ENCODE data around the gene DLGAP1. TPM values are rescaled to one million over a fixed set of nuclear protein-coding genes. Genes with fewer than 3 reads are reported as not detected.

Gene DLGAP1
- total RNA-seq, 1 donor from 2014 or later = 11.5 TPM

- TF ChIP-seq CTCF (conservative IDR thresholded peaks at IDR 0.05) = no peak
- H3K9me3 Mint-ChIP-seq = peaks cover 2% of the 10 kb centered on the region
- H3K27ac Mint-ChIP-seq (ENCODE audit: unreplicated experiment) = no peak overlapping the region
- peaks cover 4% of the 10 kb centered on the region for H3K4me1 Mint-ChIP-seq
- H3K36me3 Mint-ChIP-seq (ENCODE audit: low read depth) = peaks cover 2% of the 10 kb centered on the region
- no peak for DNase-seq (ENCODE audit: low read depth, low spot score)
- H3K27me3 Mint-ChIP-seq (ENCODE audit: low read depth) = no peaks in the 10 kb centered on the region
- no peak overlapping the region for H3K4me3 Mint-ChIP-seq
Observed at GRCh38 chr18:3577281-3577855, 877.7 kb downstream of the DLGAP1 start.

GRCh38 chr18:3572761-3573160 is 882.3 kb downstream of the DLGAP1 start:
- H3K4me3 Mint-ChIP-seq = no peak overlapping the region
- H3K4me1 Mint-ChIP-seq = peaks cover 4% of the 10 kb centered on the region
- no peaks in the 10 kb centered on the region for H3K27me3 Mint-ChIP-seq (ENCODE audit: low read depth)
- no peak for DNase-seq (ENCODE audit: low read depth, low spot score)
- peaks cover 2% of the 10 kb centered on the region for H3K36me3 Mint-ChIP-seq (ENCODE audit: low read depth)
- no peak overlapping the region for H3K27ac Mint-ChIP-seq (ENCODE audit: unreplicated experiment)
- peaks cover 2% of the 10 kb centered on the region for H3K9me3 Mint-ChIP-seq
- TF ChIP-seq CTCF (conservative IDR thresholded peaks at IDR 0.05) = no peak

- Mint-ChIP-seq H3K27me3 (ENCODE audit: low read depth) (no peaks in the 10 kb centered on the region), H3K9me3 (peaks cover 4% of the 10 kb centered on the region), H3K4me3 (no peak overlapping the region), H3K4me1 (no peaks in the 10 kb centered on the region), H3K27ac (ENCODE audit: unreplicated experiment) (no peak overlapping the region), H3K36me3 (ENCODE audit: low read depth) (no peaks in the 10 kb centered on the region)
- TF ChIP-seq CTCF (conservative IDR thresholded peaks at IDR 0.05) = no peak
- DNase-seq (ENCODE audit: low read depth, low spot score) = no peak
Observed at GRCh38 chr18:3566851-3567250, 888.3 kb downstream of the DLGAP1 start.

GRCh38 chr18:3560755-3561154 is 894.4 kb downstream of the DLGAP1 start:
- peaks cover 8% of the 10 kb centered on the region for H3K4me1 Mint-ChIP-seq
- peaks cover 4% of the 10 kb centered on the region for H3K9me3 Mint-ChIP-seq

GRCh38 chr18:3554811-3555427 is 900.2 kb downstream of the DLGAP1 start:
- Mint-ChIP-seq H3K4me3 (no peak overlapping the region), H3K9me3 (no peaks in the 10 kb centered on the region), H3K27ac (ENCODE audit: unreplicated experiment) (no peak overlapping the region), H3K4me1 (peaks cover 18% of the 10 kb centered on the region), H3K27me3 (ENCODE audit: low read depth) (no peaks in the 10 kb centered on the region), H3K36me3 (ENCODE audit: low read depth) (no peaks in the 10 kb centered on the region)
- DNase-seq (ENCODE audit: low read depth, low spot score) = no peak
- no peak for TF ChIP-seq CTCF (conservative IDR thresholded peaks at IDR 0.05)

More at GRCh38 chr18:3560755-3561154, 894.4 kb downstream of the DLGAP1 start:
- Mint-ChIP-seq H3K27ac (ENCODE audit: unreplicated experiment) (no peak overlapping the region), H3K27me3 (ENCODE audit: low read depth) (no peaks in the 10 kb centered on the region), H3K4me3 (no peak overlapping the region), H3K36me3 (ENCODE audit: low read depth) (no peaks in the 10 kb centered on the region)
- no peak for TF ChIP-seq CTCF (conservative IDR thresholded peaks at IDR 0.05)
- no peak for DNase-seq (ENCODE audit: low read depth, low spot score)
